ENCODE results near the gene FYCO1. TPM values are rescaled to one million over a fixed set of nuclear protein-coding genes. Genes with fewer than 3 reads are reported as not detected.

FYCO1 gene
- total RNA-seq, 2 experiments from 2014 or later, result 14.1 to 14.5 TPM

GRCh38 chr3:45991341-45991740 lies 4.3 kb downstream of the FYCO1 start:
- H3K36me3 Mint-ChIP-seq (ENCODE audit: low read depth), result peaks cover 33% of the 10 kb centered on the region
- ATAC-seq, result no peak
- H3K4me1 Mint-ChIP-seq (ENCODE audit: low read depth), result peaks cover 80% of the 10 kb centered on the region
- intact Hi-C loops (cut with micrococcal nuclease), result no loop called here
- CTCF ChIA-PET, result interaction anchor here (6.2 kb wide), 1 partner anchor 9 kb away, joined by 34 read pairs; no protein-coding TSS in a partner anchor
- H3K4me3 Mint-ChIP-seq, result no peak overlapping the region
- H3K27me3 Mint-ChIP-seq, result no peaks in the 10 kb centered on the region
- H3K27ac Mint-ChIP-seq, result peak overlapping the region; percentile 70
- no peak for TF ChIP-seq CTCF (IDR thresholded peaks at IDR 0.05)
- no peak for DNase-seq
- POLR2A ChIA-PET, result interaction anchor here (0.8 to 7.3 kb wide), 2 partner anchors 9 to 19 kb away, joined by 3 to 61 read pairs; no protein-coding TSS in a partner anchor
- no peaks in the 10 kb centered on the region for H3K9me3 Mint-ChIP-seq

GRCh38 chr3:45990181-45990580 lies 5.4 kb downstream of the FYCO1 start:
- ChIA-PET CTCF (interaction anchor here (1.2 to 6.2 kb wide), 2 partner anchors 8 to 23 kb away, joined by 3 to 34 read pairs; no protein-coding TSS in a partner anchor), POLR2A (interaction anchor here (1.3 kb wide), 1 partner anchor 10 kb away, joined by 4 read pairs; no protein-coding TSS in a partner anchor)
- ATAC-seq (no peak), DNase-seq (no peak)
- Mint-ChIP-seq H3K4me1 (ENCODE audit: low read depth) (peaks cover 79% of the 10 kb centered on the region), H3K4me3 (no peak overlapping the region), H3K27ac (peak overlapping the region; percentile 71), H3K9me3 (no peaks in the 10 kb centered on the region), H3K36me3 (ENCODE audit: low read depth) (peaks cover 33% of the 10 kb centered on the region), H3K27me3 (no peaks in the 10 kb centered on the region)
- no peak for TF ChIP-seq CTCF (IDR thresholded peaks at IDR 0.05)
- intact Hi-C loops (cut with micrococcal nuclease), result no loop called here

- ATAC-seq, result peak; percentile 48
- no peaks in the 10 kb centered on the region for H3K27me3 Mint-ChIP-seq
- peaks cover 75% of the 10 kb centered on the region for H3K4me1 Mint-ChIP-seq (ENCODE audit: low read depth)
- no peaks in the 10 kb centered on the region for H3K9me3 Mint-ChIP-seq
- no peak for TF ChIP-seq CTCF (IDR thresholded peaks at IDR 0.05)
- no peak for DNase-seq
- ChIA-PET POLR2A (interaction anchor here (1.1 to 1.7 kb wide), 3 partner anchors 9 to 22 kb away, joined by 3 to 8 read pairs (median 4); no protein-coding TSS in a partner anchor), CTCF (interaction anchor here (0.6 to 6.2 kb wide), 3 partner anchors 7 to 50 kb away, joined by 3 to 34 read pairs (median 4); no protein-coding TSS in a partner anchor)
- intact Hi-C loops (cut with micrococcal nuclease), result no loop called here
- H3K27ac Mint-ChIP-seq, result peak overlapping the region; percentile 80
- peaks cover 43% of the 10 kb centered on the region for H3K36me3 Mint-ChIP-seq (ENCODE audit: low read depth)
- no peak overlapping the region for H3K4me3 Mint-ChIP-seq
Observed at GRCh38 chr3:45988804-45989203, 6.8 kb downstream of the FYCO1 start.

GRCh38 chr3:45988362-45988761 lies 7.3 kb downstream of the FYCO1 start:
- ChIA-PET POLR2A (interaction anchor here (1.1 to 1.7 kb wide), 3 partner anchors 12 to 96 kb away, joined by 3 to 8 read pairs (median 5); no protein-coding TSS in a partner anchor), CTCF (interaction anchor here (0.6 to 0.8 kb wide), 2 partner anchors 27 to 49 kb away, joined by 3 to 4 read pairs; no protein-coding TSS in a partner anchor)
- no peak for TF ChIP-seq CTCF (IDR thresholded peaks at IDR 0.05)
- Mint-ChIP-seq H3K36me3 (ENCODE audit: low read depth) (peaks cover 47% of the 10 kb centered on the region), H3K27ac (peak overlapping the region; percentile 70), H3K4me3 (no peak overlapping the region), H3K4me1 (ENCODE audit: low read depth) (peaks cover 74% of the 10 kb centered on the region), H3K27me3 (no peaks in the 10 kb centered on the region), H3K9me3 (no peaks in the 10 kb centered on the region)
- intact Hi-C loops (cut with micrococcal nuclease), result no loop called here
- DNase-seq (no peak), ATAC-seq (no peak)

Measured in activated CD8-positive, alpha-beta T cell treated with anti-CD3 and anti-CD28 coated beads for 36 hours (primary cell).